PC-9 (cell line): ENCODE results near the gene PIH1D1. TPM values are rescaled to one million over a fixed set of nuclear protein-coding genes. Genes with fewer than 3 reads are reported as not detected.

ENCODE experiments used
- BruUV-seq: library from RNA; stranded (reverse); fragments of 400-500 nt; replicated peaks from 2 replicates; lab custom pipeline; 2021; lab: Mats Ljungman, UMichigan
- CTCF ChIA-PET: fragments of 300-600 bp; sonication (Branson Sonifier 250); formaldehyde crosslinking; loops from one replicate; lab custom pipeline; 2022; ENCODE audit warnings: antibody characterized with exemption; lab: Charles Lee
- POLR2A ChIA-PET: fragments of 300-600 bp; sonication (Branson Sonifier 250); formaldehyde crosslinking; loops from one replicate; lab custom pipeline; 2022; ENCODE audit warnings: antibody characterized with exemption; ENCODE audit not compliant: unreplicated experiment; lab: Charles Lee
- DNase-seq, 2 experiments: peaks; one replicate each; pipeline versions ENCODE4 v3.0.0 to v3.0.0-alpha.2; 2015 to 2022; ENCODE audit warnings: mixed read lengths in 1 of 2
- H2AFZ ChIP-seq: fragments of 200-600 bp; sonication (generic); 2 replicates; pipeline ENCODE4 v1.8.1; 2017; ENCODE audit warnings: antibody characterized with exemption
- H3F3A ChIP-seq: fragments of 200-600 bp; sonication (generic); 2 replicates; pipeline ENCODE4 v1.8.1; 2017; ENCODE audit warnings: antibody characterized with exemption, mild to moderate bottlenecking, low read depth; ENCODE audit not compliant: insufficient read depth
- H3K27ac ChIP-seq: fragments of 200-600 bp; sonication (generic); 2 replicates; pipeline ENCODE4 v1.6.1; 2016; ENCODE audit warnings: mixed run types
- H3K27me3 ChIP-seq: fragments of 200-600 bp; sonication (generic); 2 replicates; pipeline ENCODE4 v1.6.1; 2016; ENCODE audit warnings: low read depth, mixed run types; ENCODE audit not compliant: insufficient read depth
- H3K36me3 ChIP-seq: fragments of 200-600 bp; sonication (generic); 2 replicates; pipeline ENCODE4 v1.6.1; 2016; ENCODE audit warnings: low read depth, mixed run types
- H3K4me1 ChIP-seq: fragments of 200-600 bp; sonication (generic); replicated peaks from 2 replicates; pipeline ENCODE4 v1.6.1; 2016; ENCODE audit warnings: mixed run types; ENCODE audit not compliant: insufficient read depth
- H3K4me2 ChIP-seq: fragments of 200-600 bp; sonication (generic); 2 replicates; pipeline ENCODE4 v1.6.1; 2017; ENCODE audit warnings: mixed run types
- H3K4me3 ChIP-seq: fragments of 200-600 bp; sonication (generic); 2 replicates; pipeline ENCODE4 v1.6.1; 2016; ENCODE audit warnings: mixed run types
- H3K79me2 ChIP-seq: fragments of 200-600 bp; sonication (generic); 2 replicates; pipeline ENCODE4 v1.6.1; 2017; ENCODE audit warnings: low read depth, mixed run types
- H3K9me2 ChIP-seq: fragments of 200-600 bp; sonication (generic); 2 replicates; pipeline ENCODE4 v1.8.1; 2017; ENCODE audit warnings: mild to moderate bottlenecking; ENCODE audit not compliant: insufficient read depth
- H3K9me3 ChIP-seq: fragments of 200-600 bp; sonication (generic); 2 replicates; pipeline ENCODE4 v1.8.1; 2016; ENCODE audit warnings: low read depth; ENCODE audit not compliant: insufficient read depth
- H4K20me1 ChIP-seq: fragments of 200-600 bp; sonication (generic); 2 replicates; pipeline ENCODE4 v1.8.1; 2017; ENCODE audit not compliant: insufficient read depth
- CTCF ChIP-seq: fragments of 200-600 bp; sonication (generic); conservative IDR thresholded peaks from 2 replicates; pipeline ENCODE4 v1.6.1; 2017; ENCODE audit warnings: mixed run types, antibody characterized with exemption, mild to moderate bottlenecking, moderate library complexity
- EZH2 ChIP-seq: fragments of 200-600 bp; sonication (generic); IDR thresholded peaks from 2 replicates; pipeline ENCODE4 v1.8.0; 2017; ENCODE audit warnings: antibody characterized with exemption, low read depth
- intact Hi-C: fragments of 100-400 bp; cut with micrococcal nuclease; formaldehyde crosslinking; loops from one replicate; pipeline ENCODE4 v1.10.0; 2022; ENCODE audit not compliant: unreplicated experiment
- total RNA-seq: library from RNA; stranded (reverse); gene quantifications from 2 replicates; pipeline ENCODE4 v1.2.3, GENCODE V29; 2021

Gene PIH1D1
- total RNA-seq, 1 experiment from 2014 or later, result 156 TPM

GRCh38 chr19:49413348-49413747 lies 38.3 kb downstream of the PIH1D1 start:
- CTCF ChIA-PET, result interaction anchor here (0.7 kb wide), 1 partner anchor 32 kb away, joined by 5 read pairs; no protein-coding TSS in a partner anchor
- BruUV-seq, result no TSS peak
- intact Hi-C loops, result no loop called here

GRCh38 chr19:49411681-49412326 lies 39.8 kb downstream of the PIH1D1 start:
- Histone ChIP-seq H3K36me3 (no peaks in the 10 kb centered on the region), H3K9me2 (no peaks in the 10 kb centered on the region), H3F3A (no peaks in the 10 kb centered on the region), H3K4me3 (no peak overlapping the region), H3K9me3 (no peaks in the 10 kb centered on the region), H3K4me2 (no peak overlapping the region), H3K79me2 (no peaks in the 10 kb centered on the region), H2AFZ (no peak overlapping the region), H4K20me1 (no peaks in the 10 kb centered on the region), H3K27me3 (peaks cover 25% of the 10 kb centered on the region), H3K4me1 (no peaks in the 10 kb centered on the region), H3K27ac (no peak overlapping the region)
- no peak for DNase-seq
- intact Hi-C loops, result no loop called here
- BruUV-seq, result no TSS peak
- ChIA-PET POLR2A (no interaction called here), CTCF (interaction anchor here (0.6 kb wide), 1 partner anchor 284 kb away, joined by 5 read pairs; no protein-coding TSS in a partner anchor)
- TF ChIP-seq CTCF, result no peak
- TF ChIP-seq EZH2, result no peak

More at GRCh38 chr19:49413348-49413747, 38.3 kb downstream of the PIH1D1 start:
- H3K27ac ChIP-seq, result no peak overlapping the region
- no peaks in the 10 kb centered on the region for H3K36me3 ChIP-seq
- no peaks in the 10 kb centered on the region for H3K4me1 ChIP-seq
- no peaks in the 10 kb centered on the region for H3K9me3 ChIP-seq
- H3K9me2 ChIP-seq, result no peaks in the 10 kb centered on the region
- POLR2A ChIA-PET, result no interaction called here
- H3F3A ChIP-seq, result no peaks in the 10 kb centered on the region
- no peak for DNase-seq
- TF ChIP-seq CTCF (no peak), EZH2 (no peak)
- no peak overlapping the region for H3K4me2 ChIP-seq
- peaks cover 40% of the 10 kb centered on the region for H3K27me3 ChIP-seq
- no peak overlapping the region for H3K4me3 ChIP-seq
- H3K79me2 ChIP-seq, result no peaks in the 10 kb centered on the region
- H2AFZ ChIP-seq, result no peak overlapping the region
- no peaks in the 10 kb centered on the region for H4K20me1 ChIP-seq

- peaks cover 2% of the 10 kb centered on the region; the same call in 1 of the 2 replicates for H3K27me3 ChIP-seq
- no peaks in the 10 kb centered on the region for H3K4me1 ChIP-seq
- H3F3A ChIP-seq, result no peaks in the 10 kb centered on the region
- BruUV-seq, result no TSS peak
- no peaks in the 10 kb centered on the region for H4K20me1 ChIP-seq
- no peak overlapping the region for H2AFZ ChIP-seq
- intact Hi-C loops, result no loop called here
- no peak for TF ChIP-seq CTCF
- TF ChIP-seq EZH2, result no peak
- H3K9me3 ChIP-seq, result no peaks in the 10 kb centered on the region
- no peaks in the 10 kb centered on the region for H3K36me3 ChIP-seq
- CTCF ChIA-PET, result no interaction called here
- no peaks in the 10 kb centered on the region for H3K79me2 ChIP-seq
- DNase-seq, result no peak
- POLR2A ChIA-PET, result interaction anchor here (0.6 kb wide), 1 partner anchor 33 kb away, joined by 3 read pairs; no protein-coding TSS in a partner anchor
- no peaks in the 10 kb centered on the region for H3K9me2 ChIP-seq
- no peak overlapping the region for H3K4me3 ChIP-seq
- H3K4me2 ChIP-seq, result no peak overlapping the region
- no peak overlapping the region for H3K27ac ChIP-seq
These were observed 42.1 kb downstream of the PIH1D1 start for GRCh38 chr19:49409441-49410029.
